Measurements from ENCODE around the gene SOS1.

GRCh38 chr2:39141334-39142271, 20.8 kb upstream of the SOS1 start:
- no peak for TF ChIP-seq CTCF (IDR thresholded peaks at IDR 0.05)
- no peak for TF ChIP-seq POLR2A (IDR thresholded peaks at IDR 0.05)
